Measurements from ENCODE around the gene CENPH. TPM values are rescaled to one million over a fixed set of nuclear protein-coding genes. Genes with fewer than 3 reads are reported as not detected.

Gene CENPH
- total RNA-seq, 2 donors from 2014 or later = 43.7 to 87.6 TPM

DNA sequence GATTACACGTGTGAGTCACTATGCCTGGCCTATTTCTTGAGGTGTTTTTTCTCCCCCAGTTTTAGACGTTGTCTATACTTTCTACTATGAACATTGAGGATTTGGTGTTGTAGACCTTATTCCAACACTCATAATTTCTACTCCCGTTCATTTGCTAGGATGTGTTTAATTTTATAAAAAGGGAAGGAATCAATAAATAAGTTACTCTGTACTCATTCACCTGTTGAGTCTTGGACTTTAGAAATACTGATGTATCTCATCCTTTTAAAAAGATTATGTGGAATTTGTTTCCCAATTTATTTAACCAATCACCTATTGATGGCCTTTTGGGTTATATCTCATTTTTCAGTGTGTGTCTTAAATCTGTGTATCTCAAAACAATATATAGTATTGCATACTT lies 48.5 kb downstream of the CENPH start:
- no peak overlapping the region for H3K4me3 Mint-ChIP-seq
- H3K27ac Mint-ChIP-seq = no peak overlapping the region
- peaks cover 17% of the 10 kb centered on the region for H3K4me1 Mint-ChIP-seq
- peaks cover 53% of the 10 kb centered on the region for H3K36me3 Mint-ChIP-seq (ENCODE audit: low read depth)
- no peak overlapping the region for H3K27ac ChIP-seq (ENCODE audit: low read depth, low read length)
- H3K36me3 ChIP-seq (ENCODE audit: control insufficient read depth, insufficient read depth, low read length) = peaks cover 54% of the 10 kb centered on the region
- TF ChIP-seq, protein P1, sequence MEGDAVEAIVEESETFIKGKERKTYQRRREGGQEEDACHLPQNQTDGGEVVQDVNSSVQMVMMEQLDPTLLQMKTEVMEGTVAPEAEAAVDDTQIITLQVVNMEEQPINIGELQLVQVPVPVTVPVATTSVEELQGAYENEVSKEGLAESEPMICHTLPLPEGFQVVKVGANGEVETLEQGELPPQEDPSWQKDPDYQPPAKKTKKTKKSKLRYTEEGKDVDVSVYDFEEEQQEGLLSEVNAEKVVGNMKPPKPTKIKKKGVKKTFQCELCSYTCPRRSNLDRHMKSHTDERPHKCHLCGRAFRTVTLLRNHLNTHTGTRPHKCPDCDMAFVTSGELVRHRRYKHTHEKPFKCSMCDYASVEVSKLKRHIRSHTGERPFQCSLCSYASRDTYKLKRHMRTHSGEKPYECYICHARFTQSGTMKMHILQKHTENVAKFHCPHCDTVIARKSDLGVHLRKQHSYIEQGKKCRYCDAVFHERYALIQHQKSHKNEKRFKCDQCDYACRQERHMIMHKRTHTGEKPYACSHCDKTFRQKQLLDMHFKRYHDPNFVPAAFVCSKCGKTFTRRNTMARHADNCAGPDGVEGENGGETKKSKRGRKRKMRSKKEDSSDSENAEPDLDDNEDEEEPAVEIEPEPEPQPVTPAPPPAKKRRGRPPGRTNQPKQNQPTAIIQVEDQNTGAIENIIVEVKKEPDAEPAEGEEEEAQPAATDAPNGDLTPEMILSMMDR (conservative IDR thresholded peaks at IDR 0.05) = no peak
- H3K9me3 Mint-ChIP-seq = peaks cover 13% of the 10 kb centered on the region
- no peaks in the 10 kb centered on the region for H3K27me3 ChIP-seq (ENCODE audit: control insufficient read depth, insufficient read depth, low read length, poor library complexity, severe bottlenecking)
- whole genome bisulfite sequencing, 2 experiments (ENCODE audit: insufficient coverage in 1 of 2, insufficient read length in 1 of 2) = 78% methylated on average over 2 of the region's 3 CpGs; no CpG with 5 or more reads in 1 of the 2 experiments
- peaks cover 12% of the 10 kb centered on the region for H3K9me3 ChIP-seq (ENCODE audit: control insufficient read depth, low read length)
- no peaks in the 10 kb centered on the region for H3K4me1 ChIP-seq (ENCODE audit: control insufficient read depth, insufficient read depth, low read length)
- no peak overlapping the region for H3K9ac ChIP-seq (ENCODE audit: extremely low read depth, low read length, poor library complexity, severe bottlenecking)
- H3K27me3 Mint-ChIP-seq (ENCODE audit: insufficient read depth) = no peaks in the 10 kb centered on the region
- H3K4me3 ChIP-seq (ENCODE audit: low read length) = peak overlapping the region; percentile 16
- no peak for DNase-seq

DNA sequence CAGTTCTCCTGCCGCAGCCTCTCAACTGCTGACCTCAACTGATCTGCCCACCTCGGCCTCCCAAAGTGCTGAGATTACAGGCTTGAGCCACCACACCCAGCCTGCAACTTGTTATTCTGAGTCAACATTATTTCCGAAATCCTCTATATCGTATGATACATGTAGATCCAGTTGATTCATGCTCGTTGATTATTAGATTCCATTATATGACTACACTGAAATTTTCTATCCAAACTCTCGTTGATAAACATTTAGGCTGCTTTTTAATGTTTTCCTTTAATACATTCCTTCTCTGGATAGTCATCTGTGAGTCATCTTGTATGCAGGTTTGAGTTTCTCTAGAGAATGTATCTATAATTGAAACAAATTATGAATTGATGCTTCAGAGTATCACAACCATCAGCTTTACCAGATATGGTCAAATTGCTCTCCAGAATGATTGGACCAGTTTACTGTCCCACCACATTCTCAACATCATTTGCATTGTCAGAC lies 49.4 kb downstream of the CENPH start:
- Mint-ChIP-seq H3K4me1 (peaks cover 11% of the 10 kb centered on the region), H3K4me3 (no peak overlapping the region), H3K36me3 (ENCODE audit: low read depth) (peaks cover 58% of the 10 kb centered on the region), H3K27ac (no peak overlapping the region), H3K9me3 (peaks cover 13% of the 10 kb centered on the region), H3K27me3 (ENCODE audit: insufficient read depth) (no peaks in the 10 kb centered on the region)
- H3K4me1 ChIP-seq (ENCODE audit: control insufficient read depth, insufficient read depth, low read length) = no peaks in the 10 kb centered on the region
- TF ChIP-seq, protein P1 (conservative IDR thresholded peaks at IDR 0.05) = no peak
- H3K27me3 ChIP-seq (ENCODE audit: control insufficient read depth, insufficient read depth, low read length, poor library complexity, severe bottlenecking) = no peaks in the 10 kb centered on the region
- no peak overlapping the region for H3K4me3 ChIP-seq (ENCODE audit: low read length)
- H3K36me3 ChIP-seq (ENCODE audit: control insufficient read depth, insufficient read depth, low read length) = peaks cover 61% of the 10 kb centered on the region
- no peak overlapping the region for H3K9ac ChIP-seq (ENCODE audit: extremely low read depth, low read length, poor library complexity, severe bottlenecking)
- no peak overlapping the region for H3K27ac ChIP-seq (ENCODE audit: low read depth, low read length)
- peaks cover 12% of the 10 kb centered on the region for H3K9me3 ChIP-seq (ENCODE audit: control insufficient read depth, low read length)
- WGBS, 2 experiments (ENCODE audit: insufficient coverage in 1 of 2, insufficient read length in 1 of 2) = 94 to 95% methylated on average over 5 to 6 of the region's 6 CpGs
- DNase-seq = no peak

DNA sequence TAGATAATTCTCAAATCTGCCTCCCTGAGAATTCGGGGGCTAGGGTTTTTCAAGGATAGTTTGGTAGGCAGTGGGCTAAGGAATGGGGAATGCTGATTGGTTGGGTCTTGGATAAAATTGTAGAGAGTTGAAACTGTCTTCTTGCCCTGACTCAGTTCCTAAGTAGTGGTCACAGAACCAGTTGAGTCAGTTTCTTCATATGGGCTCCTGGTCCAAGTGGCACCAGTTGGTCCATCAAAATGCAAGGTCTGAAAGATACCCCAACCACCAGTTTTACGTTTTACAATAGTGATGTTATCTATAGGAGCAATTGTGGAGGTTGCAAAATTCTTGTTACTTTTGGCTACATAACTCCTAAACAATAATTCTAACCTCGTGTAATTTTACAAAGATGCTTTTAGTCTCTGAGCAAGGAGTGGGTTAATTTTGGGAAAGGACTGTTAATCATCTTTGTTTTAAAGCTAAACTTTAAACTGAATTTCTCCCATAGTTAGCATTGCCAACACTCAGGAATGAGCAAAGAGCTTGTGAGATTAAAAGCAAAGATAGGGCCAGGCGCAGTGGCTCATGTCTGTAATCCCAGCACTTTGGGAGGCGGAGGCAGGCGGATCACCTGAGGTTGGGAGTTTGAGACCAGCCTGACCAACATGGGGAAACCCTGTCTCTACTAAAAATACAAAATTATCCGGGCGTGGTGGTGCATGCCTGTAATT lies 53.0 kb downstream of the CENPH start:
- DNase-seq = no peak
- H3K36me3 ChIP-seq (ENCODE audit: control insufficient read depth, insufficient read depth, low read length) = peaks cover 66% of the 10 kb centered on the region
- no peak overlapping the region for H3K4me3 ChIP-seq (ENCODE audit: low read length)
- no peaks in the 10 kb centered on the region for H3K27me3 Mint-ChIP-seq (ENCODE audit: insufficient read depth)
- H3K36me3 Mint-ChIP-seq (ENCODE audit: low read depth) = peaks cover 68% of the 10 kb centered on the region
- no peak overlapping the region for H3K27ac Mint-ChIP-seq
- no peak overlapping the region for H3K9ac ChIP-seq (ENCODE audit: extremely low read depth, low read length, poor library complexity, severe bottlenecking)
- WGBS, 2 experiments (ENCODE audit: insufficient coverage in 1 of 2, insufficient read length in 1 of 2) = 95 to 97% methylated on average over 4 to 7 of the region's 8 CpGs
- H3K4me3 Mint-ChIP-seq = no peak overlapping the region
- TF ChIP-seq, protein P1 (conservative IDR thresholded peaks at IDR 0.05) = no peak
- no peak overlapping the region for H3K27ac ChIP-seq (ENCODE audit: low read depth, low read length)
- H3K9me3 ChIP-seq (ENCODE audit: control insufficient read depth, low read length) = peaks cover 12% of the 10 kb centered on the region
- peaks cover 15% of the 10 kb centered on the region for H3K9me3 Mint-ChIP-seq
- H3K4me1 ChIP-seq (ENCODE audit: control insufficient read depth, insufficient read depth, low read length) = no peaks in the 10 kb centered on the region
- no peaks in the 10 kb centered on the region for H3K27me3 ChIP-seq (ENCODE audit: control insufficient read depth, insufficient read depth, low read length, poor library complexity, severe bottlenecking)
- H3K4me1 Mint-ChIP-seq = peaks cover 2% of the 10 kb centered on the region
